ENCODE results near the gene GPATCH1.

The GPATCH1 gene

DNA sequence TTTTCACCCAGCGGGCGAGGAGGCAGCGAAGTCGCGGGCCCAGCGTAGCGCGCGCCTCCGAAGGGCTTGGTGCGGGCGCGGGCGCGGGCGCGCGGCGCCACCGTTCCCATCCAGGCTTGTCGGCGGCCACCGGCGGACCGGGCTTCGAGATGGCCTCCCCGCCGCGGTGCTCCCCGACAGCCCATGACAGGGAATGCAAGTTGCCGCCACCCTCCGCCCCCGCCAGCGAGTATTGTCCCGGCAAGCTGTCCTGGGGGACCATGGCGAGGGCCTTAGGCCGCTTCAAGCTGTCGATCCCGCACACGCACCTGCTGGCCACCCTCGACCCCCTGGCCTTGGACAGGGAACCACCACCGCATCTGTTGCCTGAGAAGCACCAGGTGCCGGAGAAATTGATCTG lies 51.0 kb downstream of the GPATCH1 start, which contains the start of gene WDR88:
Gene WDR88 (plus strand): TSS at position 94 of the 400 bp plus-strand sequence. CDS start 56 bp downstream, at position 150.
- Histone ChIP-seq H3K4me3 (ENCODE audit: insufficient read depth, low read depth, low read length, poor library complexity, severe bottlenecking) (no peak within 1 kb of the TSS), H3K27ac (ENCODE audit: insufficient read depth, low read length, poor library complexity, severe bottlenecking) (no peak within 1 kb of the TSS), H3K36me3 (ENCODE audit: control insufficient read depth, insufficient read depth, low read length) (peaks cover 9% of the 10 kb centered on the region), H3K27me3 (replicated peaks; ENCODE audit: control insufficient read depth, insufficient read depth, low read length, poor library complexity, severe bottlenecking) (no peaks in the 10 kb centered on the region), H3K9me3 (ENCODE audit: control insufficient read depth, low read length) (no peaks in the 10 kb centered on the region), H3K4me1 (ENCODE audit: control insufficient read depth, insufficient read depth, low read length, poor library complexity, severe bottlenecking) (peaks cover 2% of the 10 kb centered on the region)
- DNase-seq: no peak

DNA sequence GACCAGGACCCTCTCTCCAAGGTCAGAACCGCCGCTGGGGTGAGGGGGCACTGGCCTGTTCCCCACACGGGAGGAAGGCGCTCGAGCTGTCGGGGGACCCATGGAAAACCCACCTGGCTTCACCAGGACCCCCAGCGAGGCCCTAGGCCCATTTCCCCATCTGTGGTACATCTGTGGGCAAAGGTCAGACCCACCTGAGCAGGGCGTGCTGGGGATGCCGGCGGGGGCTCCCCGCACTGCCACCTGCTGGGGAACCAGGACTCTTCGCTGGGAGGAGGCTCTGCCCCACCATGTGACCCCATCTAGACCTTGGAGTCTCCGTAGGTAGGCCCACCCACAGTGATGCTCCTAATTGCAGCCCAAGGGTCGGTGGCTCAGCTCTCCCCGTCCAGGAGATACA lies 51.4 kb downstream of the GPATCH1 start:
- H3K27me3 ChIP-seq (replicated peaks; ENCODE audit: control insufficient read depth, insufficient read depth, low read length, poor library complexity, severe bottlenecking): no peaks in the 10 kb centered on the region
- H3K9me3 ChIP-seq (ENCODE audit: control insufficient read depth, low read length): no peaks in the 10 kb centered on the region
- H3K4me1 ChIP-seq (ENCODE audit: control insufficient read depth, insufficient read depth, low read length, poor library complexity, severe bottlenecking): peaks cover 2% of the 10 kb centered on the region
- DNase-seq: no peak
- H3K27ac ChIP-seq (ENCODE audit: insufficient read depth, low read length, poor library complexity, severe bottlenecking): no peak overlapping the region
- peaks cover 7% of the 10 kb centered on the region for H3K36me3 ChIP-seq (ENCODE audit: control insufficient read depth, insufficient read depth, low read length)
- no peak overlapping the region for H3K4me3 ChIP-seq (ENCODE audit: insufficient read depth, low read depth, low read length, poor library complexity, severe bottlenecking)

DNA sequence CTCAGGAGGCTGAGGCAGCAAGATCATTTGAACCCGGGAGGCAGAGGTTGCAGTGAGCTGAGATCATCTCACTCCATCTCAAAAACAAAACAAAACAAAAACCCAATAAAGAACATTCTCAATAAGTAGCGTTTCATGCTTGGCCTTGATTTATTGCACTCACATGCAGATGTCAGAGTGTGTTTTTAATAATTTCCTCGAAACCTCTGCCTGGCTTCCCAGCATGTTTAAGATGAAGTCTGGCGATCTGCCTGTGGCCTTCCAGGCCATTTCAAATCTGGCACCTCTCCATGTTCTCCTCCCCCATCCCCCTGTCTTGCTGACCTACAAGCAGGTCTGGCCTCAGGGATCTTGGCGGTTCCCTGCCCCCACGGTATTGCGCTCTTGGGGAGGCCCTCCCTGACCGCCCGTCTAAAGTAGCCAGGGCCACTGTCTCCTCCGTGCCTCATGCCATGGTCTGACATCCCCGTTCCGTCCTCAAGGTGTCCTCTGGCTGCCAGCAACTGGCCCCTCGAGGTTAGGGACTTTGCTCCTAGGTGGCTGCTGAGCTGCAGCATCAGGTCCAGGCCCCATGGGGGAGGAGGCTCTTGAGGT lies 52.6 kb downstream of the GPATCH1 start:
- H3K9me3 ChIP-seq (ENCODE audit: control insufficient read depth, low read length): no peaks in the 10 kb centered on the region
- H3K27me3 ChIP-seq (replicated peaks; ENCODE audit: control insufficient read depth, insufficient read depth, low read length, poor library complexity, severe bottlenecking): no peaks in the 10 kb centered on the region
- H3K36me3 ChIP-seq (ENCODE audit: control insufficient read depth, insufficient read depth, low read length): peaks cover 6% of the 10 kb centered on the region
- H3K4me1 ChIP-seq (ENCODE audit: control insufficient read depth, insufficient read depth, low read length, poor library complexity, severe bottlenecking): peaks cover 2% of the 10 kb centered on the region
- H3K4me3 ChIP-seq (ENCODE audit: insufficient read depth, low read depth, low read length, poor library complexity, severe bottlenecking): no peak overlapping the region
- H3K27ac ChIP-seq (ENCODE audit: insufficient read depth, low read length, poor library complexity, severe bottlenecking): no peak overlapping the region
- no peak for DNase-seq

DNA sequence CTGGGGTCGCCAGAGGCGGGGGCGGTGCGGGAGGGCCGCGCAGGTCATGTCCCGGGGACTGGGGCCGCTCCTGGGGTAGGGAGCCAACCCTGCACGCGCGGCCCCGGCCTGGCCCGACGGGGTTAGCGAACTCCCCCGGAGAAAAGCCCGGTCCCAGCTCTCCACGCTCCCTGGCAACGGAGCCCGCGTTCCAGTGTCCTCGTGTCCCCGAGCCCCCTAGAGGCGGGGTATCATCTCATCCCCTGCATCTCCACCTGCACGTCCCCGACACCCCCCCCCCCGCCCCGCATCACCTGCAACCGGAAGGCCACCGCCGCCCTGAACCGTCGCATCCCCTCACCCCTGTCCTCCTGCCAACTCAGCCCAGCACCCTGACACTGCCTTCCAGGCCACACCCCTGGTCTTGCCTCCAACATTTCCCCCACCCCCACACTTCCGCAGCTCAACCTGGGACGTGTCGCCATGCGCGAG lies 53.6 kb downstream of the GPATCH1 start:
- H3K36me3 ChIP-seq (ENCODE audit: control insufficient read depth, insufficient read depth, low read length): peaks cover 3% of the 10 kb centered on the region
- H3K4me3 ChIP-seq (ENCODE audit: insufficient read depth, low read depth, low read length, poor library complexity, severe bottlenecking): no peak overlapping the region
- DNase-seq: no peak
- peaks cover 2% of the 10 kb centered on the region for H3K4me1 ChIP-seq (ENCODE audit: control insufficient read depth, insufficient read depth, low read length, poor library complexity, severe bottlenecking)
- no peak overlapping the region for H3K27ac ChIP-seq (ENCODE audit: insufficient read depth, low read length, poor library complexity, severe bottlenecking)
- H3K9me3 ChIP-seq (ENCODE audit: control insufficient read depth, low read length): no peaks in the 10 kb centered on the region
- no peaks in the 10 kb centered on the region for H3K27me3 ChIP-seq (replicated peaks; ENCODE audit: control insufficient read depth, insufficient read depth, low read length, poor library complexity, severe bottlenecking)

DNA sequence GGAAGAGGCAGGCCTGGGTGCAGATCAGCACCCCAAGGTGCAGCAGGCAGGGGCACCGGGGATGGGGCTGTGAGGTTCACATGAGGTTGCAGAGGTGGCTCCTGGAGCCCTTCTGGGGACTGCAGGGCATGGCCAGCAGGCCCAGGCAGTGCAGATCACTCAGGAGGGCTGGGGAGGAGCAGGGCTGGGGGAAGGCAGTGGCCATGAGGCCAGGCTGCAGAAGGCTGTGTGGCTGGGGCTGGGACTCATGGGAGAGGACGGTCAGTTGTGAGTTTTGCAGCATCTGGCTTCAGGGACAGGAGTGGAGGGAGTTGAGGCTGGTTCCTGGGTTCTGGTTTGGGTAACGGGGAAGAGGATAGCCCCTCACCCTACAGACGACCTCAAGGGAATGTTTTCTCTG lies 58.2 kb downstream of the GPATCH1 start:
- no peak overlapping the region for H3K4me3 ChIP-seq (ENCODE audit: insufficient read depth, low read depth, low read length, poor library complexity, severe bottlenecking)
- no peaks in the 10 kb centered on the region for H3K9me3 ChIP-seq (ENCODE audit: control insufficient read depth, low read length)
- no peaks in the 10 kb centered on the region for H3K27me3 ChIP-seq (replicated peaks; ENCODE audit: control insufficient read depth, insufficient read depth, low read length, poor library complexity, severe bottlenecking)
- H3K4me1 ChIP-seq (ENCODE audit: control insufficient read depth, insufficient read depth, low read length, poor library complexity, severe bottlenecking): peaks cover 2% of the 10 kb centered on the region
- no peaks in the 10 kb centered on the region for H3K36me3 ChIP-seq (ENCODE audit: control insufficient read depth, insufficient read depth, low read length)
- DNase-seq: no peak
- H3K27ac ChIP-seq (ENCODE audit: insufficient read depth, low read length, poor library complexity, severe bottlenecking): no peak overlapping the region

DNA sequence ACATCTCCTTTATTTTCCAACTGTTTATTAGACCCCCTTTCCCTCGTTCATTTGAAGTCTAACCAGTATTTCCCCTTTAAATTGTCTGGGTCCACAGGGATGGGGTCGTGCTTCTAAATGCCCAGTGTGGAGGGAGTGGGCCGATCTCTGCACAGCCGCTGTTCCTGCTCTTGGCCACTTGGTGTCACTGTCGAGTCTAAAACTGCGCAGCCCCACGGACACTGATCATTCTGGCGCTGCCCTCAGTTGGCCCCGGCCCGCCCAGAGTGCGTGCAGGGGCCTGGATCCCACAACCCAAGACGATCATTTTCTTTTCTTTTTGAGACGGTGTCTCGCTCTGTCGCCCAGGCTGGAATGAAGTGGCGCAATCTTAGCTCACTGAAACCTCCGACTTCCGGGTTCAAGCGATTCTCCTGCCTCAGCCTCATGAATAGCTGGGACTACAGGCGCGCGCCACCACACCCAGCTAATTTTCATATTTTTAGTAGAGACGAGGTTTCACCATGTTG lies 63.0 kb downstream of the GPATCH1 start:
- H3K4me3 ChIP-seq (ENCODE audit: insufficient read depth, low read depth, low read length, poor library complexity, severe bottlenecking): no peak overlapping the region
- peak; percentile 20 to 41 (median 35) for DNase-seq
- H3K9me3 ChIP-seq (ENCODE audit: control insufficient read depth, low read length): no peaks in the 10 kb centered on the region
- no peak overlapping the region for H3K27ac ChIP-seq (ENCODE audit: insufficient read depth, low read length, poor library complexity, severe bottlenecking)
- no peaks in the 10 kb centered on the region for H3K4me1 ChIP-seq (ENCODE audit: control insufficient read depth, insufficient read depth, low read length, poor library complexity, severe bottlenecking)
- H3K36me3 ChIP-seq (ENCODE audit: control insufficient read depth, insufficient read depth, low read length): no peaks in the 10 kb centered on the region
- H3K27me3 ChIP-seq (replicated peaks; ENCODE audit: control insufficient read depth, insufficient read depth, low read length, poor library complexity, severe bottlenecking): no peaks in the 10 kb centered on the region

DNA sequence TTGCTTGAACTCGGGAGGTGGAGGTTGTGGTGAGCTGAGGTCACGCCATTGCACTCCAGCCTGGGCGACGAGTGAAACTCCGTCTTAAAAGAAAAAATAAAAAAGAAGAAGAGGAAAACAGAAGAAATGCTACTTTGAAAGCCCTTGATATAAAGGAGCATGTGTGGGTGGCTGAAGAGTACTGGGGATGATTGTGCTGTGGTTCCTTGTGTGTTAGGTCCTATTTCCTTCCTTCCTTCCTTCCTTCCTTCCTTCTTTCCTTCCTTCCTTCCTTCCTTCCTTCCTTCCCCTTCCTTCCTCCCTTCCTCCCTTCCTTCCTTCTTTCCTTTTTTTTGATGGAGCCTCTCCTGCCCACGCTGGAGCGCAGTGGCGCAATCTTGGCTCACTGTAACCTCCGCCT lies 65.2 kb downstream of the GPATCH1 start:
- Histone ChIP-seq H3K9me3 (ENCODE audit: control insufficient read depth, low read length) (no peaks in the 10 kb centered on the region), H3K4me1 (ENCODE audit: control insufficient read depth, insufficient read depth, low read length, poor library complexity, severe bottlenecking) (no peaks in the 10 kb centered on the region), H3K27me3 (replicated peaks; ENCODE audit: control insufficient read depth, insufficient read depth, low read length, poor library complexity, severe bottlenecking) (no peaks in the 10 kb centered on the region), H3K4me3 (ENCODE audit: insufficient read depth, low read depth, low read length, poor library complexity, severe bottlenecking) (no peak overlapping the region), H3K36me3 (ENCODE audit: control insufficient read depth, insufficient read depth, low read length) (no peaks in the 10 kb centered on the region), H3K27ac (ENCODE audit: insufficient read depth, low read length, poor library complexity, severe bottlenecking) (no peak overlapping the region)
- DNase-seq: no peak

DNA sequence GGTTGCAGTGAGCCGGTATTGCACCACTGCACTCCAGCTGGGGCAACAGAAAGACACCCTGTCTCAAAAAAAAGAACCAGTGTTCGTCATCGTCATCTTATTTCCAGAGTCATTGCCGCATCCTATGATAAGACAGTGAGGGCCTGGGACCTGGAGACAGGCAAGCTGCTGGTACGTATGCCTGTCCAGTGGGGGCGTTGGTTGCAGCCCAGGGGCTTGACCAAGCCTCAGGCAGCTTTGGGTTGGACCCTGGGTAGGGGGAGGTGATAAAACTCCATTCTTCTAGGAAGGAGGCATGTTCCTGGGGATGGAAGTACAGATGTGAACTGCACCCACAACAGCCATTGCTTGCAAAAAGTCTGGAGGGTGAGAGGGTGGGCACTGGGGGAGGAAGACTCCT lies 66.6 kb downstream of the GPATCH1 start:
- DNase-seq: no peak
- H3K4me1 ChIP-seq (ENCODE audit: control insufficient read depth, insufficient read depth, low read length, poor library complexity, severe bottlenecking): no peaks in the 10 kb centered on the region
- H3K9me3 ChIP-seq (ENCODE audit: control insufficient read depth, low read length): no peaks in the 10 kb centered on the region
- H3K27me3 ChIP-seq (replicated peaks; ENCODE audit: control insufficient read depth, insufficient read depth, low read length, poor library complexity, severe bottlenecking): no peaks in the 10 kb centered on the region
- no peak overlapping the region for H3K27ac ChIP-seq (ENCODE audit: insufficient read depth, low read length, poor library complexity, severe bottlenecking)
- H3K4me3 ChIP-seq (ENCODE audit: insufficient read depth, low read depth, low read length, poor library complexity, severe bottlenecking): no peak overlapping the region
- H3K36me3 ChIP-seq (ENCODE audit: control insufficient read depth, insufficient read depth, low read length): no peaks in the 10 kb centered on the region

DNA sequence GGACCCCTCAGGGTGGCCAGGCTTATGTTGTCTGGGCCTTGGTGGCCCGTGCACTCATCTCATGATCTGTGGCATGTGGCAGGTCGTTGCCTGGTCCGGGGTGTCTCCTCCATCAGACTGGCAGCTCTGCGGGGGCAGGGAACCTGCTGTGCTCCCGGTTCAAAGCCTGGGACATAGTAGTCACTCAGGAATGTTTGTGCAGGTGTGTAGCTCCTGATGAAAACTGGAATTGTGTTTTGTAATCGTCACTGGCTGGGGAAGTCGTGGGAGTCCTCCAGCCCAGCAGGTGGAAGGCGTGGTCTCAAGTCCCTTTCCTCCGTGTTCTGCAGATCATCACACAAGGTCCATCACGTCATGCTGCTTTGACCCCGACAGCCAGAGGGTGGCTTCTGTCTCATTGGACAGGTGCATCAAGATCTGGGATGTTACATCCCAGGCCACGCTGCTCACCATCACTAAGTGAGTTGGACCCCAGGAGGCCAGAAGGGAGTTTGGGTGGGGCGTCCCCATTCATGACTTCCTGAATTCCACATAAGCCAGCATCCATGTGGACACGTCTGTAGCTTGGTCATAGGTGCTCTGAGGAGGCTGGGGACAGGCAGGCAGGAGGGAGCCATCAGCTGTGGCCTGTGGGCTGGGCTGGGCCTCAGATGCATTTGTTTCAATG lies 70.0 kb downstream of the GPATCH1 start:
- no peaks in the 10 kb centered on the region for H3K4me1 ChIP-seq (ENCODE audit: control insufficient read depth, insufficient read depth, low read length, poor library complexity, severe bottlenecking)
- no peaks in the 10 kb centered on the region for H3K9me3 ChIP-seq (ENCODE audit: control insufficient read depth, low read length)
- H3K4me3 ChIP-seq (ENCODE audit: insufficient read depth, low read depth, low read length, poor library complexity, severe bottlenecking): no peak overlapping the region
- no peak for DNase-seq
- H3K36me3 ChIP-seq (ENCODE audit: control insufficient read depth, insufficient read depth, low read length): no peaks in the 10 kb centered on the region
- H3K27me3 ChIP-seq (replicated peaks; ENCODE audit: control insufficient read depth, insufficient read depth, low read length, poor library complexity, severe bottlenecking): no peaks in the 10 kb centered on the region
- H3K27ac ChIP-seq (ENCODE audit: insufficient read depth, low read length, poor library complexity, severe bottlenecking): no peak overlapping the region

DNA sequence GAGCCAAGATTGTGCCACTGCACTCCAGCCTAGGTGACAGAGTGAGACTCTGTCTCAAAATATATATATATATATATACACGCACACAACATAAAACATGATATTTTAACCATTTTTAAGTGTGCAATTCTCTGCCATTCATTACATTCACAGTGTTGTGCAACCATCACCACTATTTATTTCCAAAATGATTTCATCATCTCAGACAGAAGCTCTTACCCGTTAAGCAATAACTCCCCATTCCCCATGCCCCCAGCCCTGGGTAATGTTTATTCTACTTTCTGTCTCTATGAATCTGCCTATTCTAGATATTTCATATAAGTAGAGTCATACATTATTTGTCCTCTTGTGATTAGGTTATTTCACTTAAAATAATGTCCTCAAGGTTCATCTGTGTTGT lies 71.2 kb downstream of the GPATCH1 start:
- no peaks in the 10 kb centered on the region for H3K27me3 ChIP-seq (replicated peaks; ENCODE audit: control insufficient read depth, insufficient read depth, low read length, poor library complexity, severe bottlenecking)
- no peaks in the 10 kb centered on the region for H3K4me1 ChIP-seq (ENCODE audit: control insufficient read depth, insufficient read depth, low read length, poor library complexity, severe bottlenecking)
- no peaks in the 10 kb centered on the region for H3K36me3 ChIP-seq (ENCODE audit: control insufficient read depth, insufficient read depth, low read length)
- H3K27ac ChIP-seq (ENCODE audit: insufficient read depth, low read length, poor library complexity, severe bottlenecking): no peak overlapping the region
- H3K9me3 ChIP-seq (ENCODE audit: control insufficient read depth, low read length): no peaks in the 10 kb centered on the region
- no peak overlapping the region for H3K4me3 ChIP-seq (ENCODE audit: insufficient read depth, low read depth, low read length, poor library complexity, severe bottlenecking)
- no peak for DNase-seq

All from effector memory CD4-positive, alpha-beta T cell (primary cell).